Smooth muscle cell (in vitro differentiated cells): ENCODE results near the gene OR52N1. TPM values are rescaled to one million over a fixed set of nuclear protein-coding genes. Genes with fewer than 3 reads are reported as not detected.

Experiments
- DNase-seq: peaks from one replicate; lab custom pipeline; 2025; ENCODE audit not compliant: unreplicated experiment; lab: John Stamatoyannopoulos, UW
- H2AFZ ChIP-seq: fragments of 200-600 bp; sonication (generic); 2 replicates; pipeline ENCODE4 v1.6.0; 2016; ENCODE audit warnings: antibody characterized with exemption, low read depth, mild to moderate bottlenecking
- H3F3A ChIP-seq: fragments of 200-600 bp; sonication (generic); 2 replicates; pipeline ENCODE4 v1.6.0; 2017; ENCODE audit warnings: antibody characterized with exemption, low read depth
- H3K27ac ChIP-seq: fragments of 200-600 bp; sonication (generic); 2 replicates; pipeline ENCODE4 v1.5.1; 2016; ENCODE audit warnings: low read depth, mild to moderate bottlenecking
- H3K27me3 ChIP-seq: fragments of 200-600 bp; sonication (generic); 2 replicates; pipeline ENCODE4 v1.6.1; 2016; ENCODE audit warnings: low read depth, mild to moderate bottlenecking
- H3K36me3 ChIP-seq: fragments of 200-600 bp; sonication (generic); 2 replicates; pipeline ENCODE4 v1.5.1; 2016; ENCODE audit warnings: low read depth
- H3K4me1 ChIP-seq: fragments of 200-600 bp; sonication (generic); 2 replicates; pipeline ENCODE4 v1.5.1; 2016; ENCODE audit warnings: low read depth
- H3K4me2 ChIP-seq: fragments of 200-600 bp; sonication (generic); 2 replicates; pipeline ENCODE4 v1.6.0; 2016; ENCODE audit warnings: mild to moderate bottlenecking
- H3K4me3 ChIP-seq: fragments of 200-600 bp; sonication (generic); 2 replicates; pipeline ENCODE4 v1.5.1; 2016; ENCODE audit warnings: mild to moderate bottlenecking
- H3K79me2 ChIP-seq: fragments of 200-600 bp; sonication (generic); 2 replicates; pipeline ENCODE4 v1.6.0; 2016; ENCODE audit warnings: low read depth, mild to moderate bottlenecking
- H3K9ac ChIP-seq: fragments of 200-600 bp; sonication (generic); 2 replicates; pipeline ENCODE4 v1.6.0; 2016; ENCODE audit warnings: low read depth
- H3K9me3 ChIP-seq: fragments of 200-600 bp; sonication (generic); replicated peaks from 2 replicates; pipeline ENCODE4 v1.5.1; 2016; ENCODE audit warnings: low read depth
- H4K20me1 ChIP-seq: fragments of 200-600 bp; sonication (generic); 2 replicates; pipeline ENCODE4 v1.6.0; 2016; ENCODE audit warnings: low read depth
- CTCF ChIP-seq: fragments of 200-600 bp; sonication (generic); IDR thresholded peaks from 2 replicates; pipeline ENCODE4 v1.5.1; 2017; ENCODE audit warnings: borderline replicate concordance, mild to moderate bottlenecking, antibody characterized with exemption; ENCODE audit not compliant: insufficient read depth, poor library complexity, severe bottlenecking
- WGBS: methylation state at CpG from one replicate; pipeline ENCODE4 v1.1.7; 2016; ENCODE audit warnings: low lambda C conversion rate; 5-methylcytosine and 5-hydroxymethylcytosine counted together
- polyA plus RNA-seq: library from polyadenylated mRNA; unstranded; fragments of >200 nt; fragmentation: Nextera tagmentation; extraction: Ambion mirVana; gene quantifications from 2 replicates; pipeline ENCODE4 v1.2.1, GENCODE V29; 2016
- total RNA-seq: library from RNA; depleted of rRNA; stranded (reverse); fragments of >200 nt; gene quantifications from 2 replicates; pipeline ENCODE4 v1.2.3, GENCODE V29; 2014

The OR52N1 gene
- total and polyA plus RNA-seq, 2 experiments from 2014 or later, result not detected

GRCh38 chr11:5796541-5796940 is 5.5 kb upstream of the OR52N1 start:
- Histone ChIP-seq H3K4me2 (no peak overlapping the region), H3K79me2 (no peaks in the 10 kb centered on the region), H4K20me1 (no peaks in the 10 kb centered on the region), H3K9ac (no peak overlapping the region), H3K4me1 (no peaks in the 10 kb centered on the region), H3K27me3 (no peaks in the 10 kb centered on the region), H3K36me3 (no peaks in the 10 kb centered on the region), H3K27ac (no peak overlapping the region), H2AFZ (no peak overlapping the region), H3F3A (no peaks in the 10 kb centered on the region), H3K4me3 (no peak overlapping the region), H3K9me3 (no peaks in the 10 kb centered on the region)
- TF ChIP-seq CTCF, result no peak
- 88% methylated on average over 6 of the region's 6 CpGs for WGBS
- DNase-seq, result no peak

GRCh38 chr11:5783255-5783654 is 7.8 kb downstream of the OR52N1 start, which contains the start of gene OR52N5:
TSS of gene OR52N5 (minus strand) at chr11:5783355. CDS start at chr11:5778634, 4,721 bp downstream.
- H3F3A ChIP-seq, result no peaks in the 10 kb centered on the region
- H3K36me3 ChIP-seq, result no peaks in the 10 kb centered on the region
- H3K9me3 ChIP-seq, result no peaks in the 10 kb centered on the region
- H3K79me2 ChIP-seq, result no peaks in the 10 kb centered on the region
- TF ChIP-seq CTCF, result no peak
- no peak within 1 kb of the TSS for H3K4me3 ChIP-seq
- no peak for DNase-seq
- WGBS, result 55% methylated on average over 4 of the region's 4 CpGs
- no peak within 1 kb of the TSS for H3K27ac ChIP-seq
- no peaks in the 10 kb centered on the region for H3K4me1 ChIP-seq
- no peaks in the 10 kb centered on the region for H3K27me3 ChIP-seq
- H2AFZ ChIP-seq, result no peak within 1 kb of the TSS
- no peak within 1 kb of the TSS for H3K4me2 ChIP-seq
- H4K20me1 ChIP-seq, result no peaks in the 10 kb centered on the region
- H3K9ac ChIP-seq, result no peak within 1 kb of the TSS

DNA sequence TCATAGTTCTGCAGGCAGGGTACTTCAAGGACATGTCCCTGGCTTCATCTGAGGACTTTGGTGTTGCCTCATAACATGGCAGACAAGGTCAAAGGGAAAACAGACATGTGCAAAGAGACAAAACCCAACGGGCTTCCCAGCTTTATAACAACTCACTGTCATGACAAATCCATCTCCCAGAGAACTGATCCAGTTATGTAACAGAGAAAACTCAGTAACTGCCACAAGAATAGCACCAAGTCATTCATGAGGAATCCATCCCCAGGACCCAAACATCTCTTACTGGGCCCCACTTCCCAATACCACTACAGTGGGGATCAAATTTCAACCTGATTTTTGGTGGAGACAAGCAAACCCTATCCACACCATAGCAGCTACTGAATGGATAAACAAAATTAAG is 24.0 kb downstream of the OR52N1 start:
- Histone ChIP-seq H4K20me1 (no peaks in the 10 kb centered on the region), H3K79me2 (no peaks in the 10 kb centered on the region), H3K9ac (no peak overlapping the region), H3K4me3 (no peak overlapping the region), H3F3A (no peaks in the 10 kb centered on the region), H2AFZ (no peak overlapping the region), H3K27me3 (no peaks in the 10 kb centered on the region), H3K27ac (no peak overlapping the region), H3K36me3 (no peaks in the 10 kb centered on the region), H3K4me1 (no peaks in the 10 kb centered on the region), H3K9me3 (no peaks in the 10 kb centered on the region), H3K4me2 (no peak overlapping the region)
- DNase-seq, result no peak
- WGBS, result 80% methylated on average over 1 of the region's 1 CpG
- no peak for TF ChIP-seq CTCF

DNA sequence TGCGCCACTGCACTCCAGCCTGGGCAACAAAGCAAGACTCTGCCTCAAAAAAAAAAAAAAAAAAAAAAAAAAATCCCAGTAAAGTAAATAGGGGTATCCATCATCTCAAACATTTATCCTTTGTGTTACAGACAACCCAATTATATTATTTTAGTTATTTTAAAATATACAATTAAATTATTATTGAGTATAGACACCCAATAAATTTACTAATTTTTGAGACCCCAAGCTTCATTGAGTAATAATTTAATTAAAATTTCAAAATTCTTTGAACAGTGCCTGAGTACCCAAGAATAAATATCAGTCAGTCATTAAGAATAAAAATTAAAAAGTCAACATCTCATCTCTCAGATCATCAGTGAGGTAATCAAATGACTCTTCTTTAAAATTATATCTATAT is 37.1 kb downstream of the OR52N1 start, which contains the start of gene OR52N4:
TSS of gene OR52N4 (plus strand) at position 301 of the 400 bp plus-strand sequence. CDS start 498 bp downstream, outside the sequence.
- H3K9me3 ChIP-seq, result no peaks in the 10 kb centered on the region
- TF ChIP-seq CTCF, result no peak
- H3K27me3 ChIP-seq, result no peaks in the 10 kb centered on the region
- no peaks in the 10 kb centered on the region for H3K79me2 ChIP-seq
- 100% methylated on average over 1 of the region's 1 CpG for WGBS
- no peak within 1 kb of the TSS for H3K4me2 ChIP-seq
- no peak within 1 kb of the TSS for H3K9ac ChIP-seq
- H3K4me3 ChIP-seq, result no peak within 1 kb of the TSS
- H3K27ac ChIP-seq, result no peak within 1 kb of the TSS
- H3K36me3 ChIP-seq, result no peaks in the 10 kb centered on the region
- DNase-seq, result no peak
- H4K20me1 ChIP-seq, result no peaks in the 10 kb centered on the region
- no peak within 1 kb of the TSS for H2AFZ ChIP-seq
- H3K4me1 ChIP-seq, result no peaks in the 10 kb centered on the region
- no peaks in the 10 kb centered on the region for H3F3A ChIP-seq
